Activated CD4-positive, alpha-beta memory T cell treated with anti-CD3 and anti-CD28 coated beads for 36 hours (primary cell): ENCODE data around the gene IFITM1. TPM values are rescaled to one million over a fixed set of nuclear protein-coding genes. Genes with fewer than 3 reads are reported as not detected.
"Not testable (repeated sequence)": the region's sequence is repeated elsewhere in the genome, so short reads cannot be mapped to it uniquely, and the experiment has no call there.

Experiments used
- CTCF ChIA-PET: fragments of 350-600 bp; sonication (Branson Sonifier 250); formaldehyde crosslinking; loops from one replicate; lab custom pipeline; 2021; ENCODE audit warnings: antibody characterized with exemption, inconsistent platforms; lab: Charles Lee
- POLR2A ChIA-PET: fragments of 350-600 bp; sonication (Branson Sonifier 250); formaldehyde crosslinking; loops from one replicate; lab custom pipeline; 2021; ENCODE audit warnings: antibody characterized with exemption; lab: Charles Lee
- DNase-seq: peaks from one replicate; pipeline ENCODE4 v3.0.0-alpha.2; 2020
- H3K27ac Mint-ChIP-seq: one replicate; pipeline ENCODE4 v1.8.0; 2021; ENCODE audit warnings: mixed read lengths
- H3K27me3 Mint-ChIP-seq: one replicate; pipeline ENCODE4 v1.8.0; 2021; ENCODE audit warnings: mixed read lengths
- H3K36me3 Mint-ChIP-seq: one replicate; pipeline ENCODE4 v1.8.0; 2021; ENCODE audit warnings: mixed read lengths
- H3K4me1 Mint-ChIP-seq: one replicate; pipeline ENCODE4 v1.8.0; 2021; ENCODE audit warnings: low read depth, mixed read lengths
- H3K4me3 Mint-ChIP-seq: one replicate; pipeline ENCODE4 v1.8.0; 2021; ENCODE audit warnings: mild to moderate bottlenecking, mixed read lengths
- H3K9me3 Mint-ChIP-seq: one replicate; pipeline ENCODE4 v1.8.0; 2021; ENCODE audit warnings: mixed read lengths
- intact Hi-C: fragments of 100-400 bp; cut with micrococcal nuclease; formaldehyde crosslinking; loops from one replicate; pipeline ENCODE4 v1.15.1; 2023
- total RNA-seq, 2 experiments: library from RNA; stranded (reverse); gene quantifications; one replicate each; pipeline ENCODE4 v1.2.3, GENCODE V29; 2021

IFITM1 gene
- total RNA-seq, 2 experiments from 2014 or later: 195 to 200 TPM

- H3K4me1 Mint-ChIP-seq: peaks cover 35% of the 10 kb centered on the region
- peak overlapping the region; percentile 55 for H3K4me3 Mint-ChIP-seq
- H3K27ac Mint-ChIP-seq: peak overlapping the region; percentile 98
- H3K9me3 Mint-ChIP-seq: no peaks in the 10 kb centered on the region
- H3K36me3 Mint-ChIP-seq: peaks cover 21% of the 10 kb centered on the region
- ChIA-PET POLR2A (interaction anchor here (1.1 kb wide), 2 partner anchors 9 to 10 kb away, joined by 3 to 6 read pairs; no protein-coding TSS in a partner anchor), CTCF (interaction anchor here (0.8 to 4.0 kb wide), 15 partner anchors 10 to 144 kb away, joined by 3 to 46 read pairs (median 7); partner anchors contain the start of genes BET1L, PTDSS2 and RIC8A)
- intact Hi-C loops: loop anchor here (2.0 to 5.0 kb wide), 3 partner anchors 14 to 140 kb away; partner anchors contain the start of gene IFITM3
- no peak for DNase-seq
- no peaks in the 10 kb centered on the region for H3K27me3 Mint-ChIP-seq
Measured at GRCh38 chr11:306645-307371, 7.0 kb upstream of the IFITM1 start.

- POLR2A ChIA-PET: interaction anchor here (0.7 to 1.1 kb wide), 3 partner anchors 9 to 47 kb away, joined by 5 to 12 read pairs (median 5); no protein-coding TSS in a partner anchor
- Mint-ChIP-seq H3K36me3 (peaks cover 21% of the 10 kb centered on the region), H3K4me3 (peak within 1 kb of the TSS; percentile 96), H3K4me1 (peaks cover 39% of the 10 kb centered on the region), H3K27ac (peak within 1 kb of the TSS; percentile 98)
- not testable (repeated sequence) for H3K27me3 Mint-ChIP-seq, H3K9me3 Mint-ChIP-seq
- intact Hi-C loops: loop anchor here (2.0 to 5.0 kb wide), 4 partner anchors 13 to 139 kb away; partner anchors contain the start of gene IFITM3
- DNase-seq: peak; percentile 79
- CTCF ChIA-PET: interaction anchor here (0.6 to 4.0 kb wide), 5 partner anchors 9 to 68 kb away, joined by 3 to 46 read pairs (median 7); no protein-coding TSS in a partner anchor
Measured at GRCh38 chr11:307766-308708, 5.8 kb upstream of the IFITM1 start, which contains the start of gene IFITM2. IFITM2 (plus strand) TSS chr11:307816; CDS start chr11:308193, 377 bp downstream.

- Mint-ChIP-seq H3K4me3 (peak overlapping the region; percentile 96), H3K36me3 (peaks cover 28% of the 10 kb centered on the region), H3K27ac (peak overlapping the region; percentile 98), H3K4me1 (peaks cover 41% of the 10 kb centered on the region)
- H3K9me3 Mint-ChIP-seq, H3K27me3 Mint-ChIP-seq: not testable (repeated sequence)
- DNase-seq: peak; percentile 49
- intact Hi-C loops: loop anchor here (2.0 to 5.0 kb wide), 3 partner anchors 22 to 138 kb away; no protein-coding TSS in a partner anchor
- ChIA-PET POLR2A (interaction anchor here (1.1 to 1.3 kb wide), 2 partner anchors 8 to 47 kb away, joined by 5 to 12 read pairs; no protein-coding TSS in a partner anchor), CTCF (interaction anchor here (0.8 to 2.0 kb wide), 9 partner anchors 8 to 139 kb away, joined by 3 to 7 read pairs (median 4); no protein-coding TSS in a partner anchor)
Measured at GRCh38 chr11:308740-309665, 4.8 kb upstream of the IFITM1 start.

- POLR2A ChIA-PET: interaction anchor here (1.3 kb wide), 1 partner anchor 45 kb away, joined by 5 read pairs; no protein-coding TSS in a partner anchor
- not testable (repeated sequence) for DNase-seq, H3K9me3 Mint-ChIP-seq, H3K27me3 Mint-ChIP-seq
- CTCF ChIA-PET: interaction anchor here (1.1 to 2.0 kb wide), 5 partner anchors 9 to 61 kb away, joined by 3 to 7 read pairs (median 4); no protein-coding TSS in a partner anchor
- Mint-ChIP-seq H3K4me3 (peak overlapping the region; percentile 96), H3K36me3 (peaks cover 38% of the 10 kb centered on the region), H3K4me1 (peaks cover 40% of the 10 kb centered on the region), H3K27ac (peak overlapping the region; percentile 98)
- intact Hi-C loops: loop anchor here (2.0 to 5.0 kb wide), 3 partner anchors 23 to 137 kb away; no protein-coding TSS in a partner anchor
Measured at GRCh38 chr11:309979-310572, 3.8 kb upstream of the IFITM1 start.

- H3K9me3 Mint-ChIP-seq, H3K27me3 Mint-ChIP-seq, intact Hi-C loops: not testable (repeated sequence)
- Mint-ChIP-seq H3K36me3 (peaks cover 43% of the 10 kb centered on the region), H3K4me1 (peaks cover 31% of the 10 kb centered on the region), H3K4me3 (peak overlapping the region; percentile 97), H3K27ac (peak overlapping the region; percentile 100)
- peak; percentile 51 for DNase-seq
- CTCF ChIA-PET: interaction anchor here (1.7 kb wide), 1 partner anchor 37 kb away, joined by 5 read pairs; no protein-coding TSS in a partner anchor
- POLR2A ChIA-PET: interaction anchor here (0.8 to 1.9 kb wide), 2 partner anchors 44 to 139 kb away, joined by 3 to 23 read pairs; partner anchors contain the start of gene PTDSS2
Measured at GRCh38 chr11:311013-311748, 2.7 kb upstream of the IFITM1 start.

GRCh38 chr11:312092-312816 is 1.6 kb upstream of the IFITM1 start:
- Mint-ChIP-seq H3K27ac (peak overlapping the region; percentile 100), H3K4me3 (peak overlapping the region; percentile 97), H3K36me3 (peaks cover 51% of the 10 kb centered on the region), H3K4me1 (peaks cover 36% of the 10 kb centered on the region), H3K9me3 (no peaks in the 10 kb centered on the region), H3K27me3 (no peaks in the 10 kb centered on the region)
- DNase-seq: peak; percentile 62
- CTCF ChIA-PET: interaction anchor here (1.1 to 1.7 kb wide), 5 partner anchors 25 to 62 kb away, joined by 3 to 12 read pairs (median 4); no protein-coding TSS in a partner anchor
- POLR2A ChIA-PET: interaction anchor here (0.7 to 1.9 kb wide), 6 partner anchors 24 to 138 kb away, joined by 3 to 23 read pairs (median 3); partner anchors contain the start of genes PSMD13 and PTDSS2
- intact Hi-C loops: no loop called here

GRCh38 chr11:313304-313786 is 495 bp upstream of the IFITM1 start:
- H3K27ac Mint-ChIP-seq: peak overlapping the region; percentile 100
- CTCF ChIA-PET: interaction anchor here (1.1 to 1.6 kb wide), 3 partner anchors 26 to 45 kb away, joined by 4 to 12 read pairs (median 4); no protein-coding TSS in a partner anchor
- H3K4me3 Mint-ChIP-seq: peak overlapping the region; percentile 97
- no peak for DNase-seq
- intact Hi-C loops: no loop called here
- POLR2A ChIA-PET: interaction anchor here (1.1 to 1.9 kb wide), 3 partner anchors 25 to 42 kb away, joined by 3 to 23 read pairs (median 3); no protein-coding TSS in a partner anchor
- H3K36me3 Mint-ChIP-seq: peaks cover 47% of the 10 kb centered on the region
- H3K9me3 Mint-ChIP-seq: no peaks in the 10 kb centered on the region
- H3K27me3 Mint-ChIP-seq: no peaks in the 10 kb centered on the region
- H3K4me1 Mint-ChIP-seq: peaks cover 37% of the 10 kb centered on the region

- ChIA-PET CTCF (interaction anchor here (3.0 kb wide), 1 partner anchor 41 kb away, joined by 18 read pairs; no protein-coding TSS in a partner anchor), POLR2A (interaction anchor here (2.1 to 4.0 kb wide), 2 partner anchors 12 to 41 kb away, joined by 8 to 47 read pairs; no protein-coding TSS in a partner anchor)
- not testable (repeated sequence) for DNase-seq, H3K9me3 Mint-ChIP-seq, H3K27me3 Mint-ChIP-seq
- Mint-ChIP-seq H3K27ac (peak overlapping the region; percentile 100), H3K36me3 (peaks cover 36% of the 10 kb centered on the region), H3K4me1 (peaks cover 36% of the 10 kb centered on the region), H3K4me3 (peak overlapping the region; percentile 97)
- intact Hi-C loops: loop anchor here (1.0 to 2.0 kb wide), 3 partner anchors 45 to 108 kb away; partner anchors contain the start of genes BET1L, PSMD13, RIC8A and SIRT3
Measured at GRCh38 chr11:314554-314875, 675 bp downstream of the IFITM1 start.
